H9 (cell line): ENCODE results near the gene MRPL34. TPM values are rescaled to one million over a fixed set of nuclear protein-coding genes. Genes with fewer than 3 reads are reported as not detected.

Experiments
- DNase-seq: peaks from one replicate; pipeline ENCODE4 v3.0.0-alpha.2; 2017
- H2AFZ ChIP-seq: one replicate; pipeline ENCODE4 v1.6.1; 2013; ENCODE audit warnings: mild to moderate bottlenecking, low read length, control low read depth, moderate library complexity
- H2AK5ac ChIP-seq: 2 replicates; pipeline ENCODE4 v1.6.1; 2013; ENCODE audit warnings: low read length, control low read depth, mixed read lengths; ENCODE audit not compliant: insufficient read length
- H2BK120ac ChIP-seq: one replicate; pipeline ENCODE4 v1.6.1; 2013; ENCODE audit warnings: low read depth, mild to moderate bottlenecking, low read length, control low read depth, inconsistent platforms; ENCODE audit not compliant: poor library complexity, severe bottlenecking
- H2BK12ac ChIP-seq: 2 replicates; pipeline ENCODE4 v1.6.1; 2013; ENCODE audit warnings: low read length, control low read depth, mixed read lengths, low read depth; ENCODE audit not compliant: insufficient read length
- H2BK15ac ChIP-seq: 2 replicates; pipeline ENCODE4 v1.6.1; 2013; ENCODE audit warnings: low read depth, low read length, control low read depth
- H2BK20ac ChIP-seq: one replicate; pipeline ENCODE4 v1.6.1; 2013; ENCODE audit warnings: low read depth, mild to moderate bottlenecking, low read length, control low read depth, inconsistent platforms; ENCODE audit not compliant: poor library complexity, severe bottlenecking
- H2BK5ac ChIP-seq: 2 replicates; pipeline ENCODE4 v1.6.1; 2013; ENCODE audit warnings: low read length, control low read depth, mixed read lengths; ENCODE audit not compliant: insufficient read length
- H3K14ac ChIP-seq: 2 replicates; pipeline ENCODE4 v1.6.1; 2013; ENCODE audit warnings: low read length, control low read depth; ENCODE audit not compliant: insufficient read depth
- H3K18ac ChIP-seq: 2 replicates; pipeline ENCODE4 v1.6.1; 2013; ENCODE audit warnings: low read depth, mild to moderate bottlenecking, mixed read lengths, low read length, control low read depth; ENCODE audit not compliant: insufficient read length
- H3K23ac ChIP-seq: 2 replicates; pipeline ENCODE4 v1.6.1; 2013; ENCODE audit warnings: low read length, control low read depth, mixed read lengths, low read depth; ENCODE audit not compliant: insufficient read length
- H3K23me2 ChIP-seq: 2 replicates; pipeline ENCODE4 v1.6.1; 2013; ENCODE audit warnings: low read depth, mild to moderate bottlenecking, mixed read lengths, low read length, control low read depth; ENCODE audit not compliant: insufficient read length, poor library complexity, severe bottlenecking
- H3K27ac ChIP-seq: 2 replicates; pipeline ENCODE4 v1.5.1; 2013; ENCODE audit warnings: low read length, control low read depth, mixed read lengths, low read depth; ENCODE audit not compliant: insufficient read length
- H3K27me3 ChIP-seq: 2 replicates; pipeline ENCODE4 v1.6.1; 2013; ENCODE audit warnings: low read length, control low read depth, inconsistent platforms; ENCODE audit not compliant: insufficient read depth
- H3K4ac ChIP-seq: 2 replicates; pipeline ENCODE4 v1.6.1; 2013; ENCODE audit warnings: low read depth, mild to moderate bottlenecking, control low read depth, inconsistent platforms, low read length, moderate library complexity
- H3K4me1 ChIP-seq: 2 replicates; pipeline ENCODE4 v1.6.1; 2013; ENCODE audit warnings: low read length, control low read depth, inconsistent platforms; ENCODE audit not compliant: insufficient read depth
- H3K4me2 ChIP-seq: 2 replicates; pipeline ENCODE4 v1.6.1; 2013; ENCODE audit warnings: low read length, control low read depth, mixed read lengths; ENCODE audit not compliant: insufficient read length, insufficient read depth
- H3K56ac ChIP-seq: 2 replicates; pipeline ENCODE4 v1.6.1; 2013; ENCODE audit warnings: low read depth, mild to moderate bottlenecking, mixed read lengths, low read length, control low read depth; ENCODE audit not compliant: insufficient read length
- H3K79me1 ChIP-seq: 2 replicates; pipeline ENCODE4 v1.6.1; 2013; ENCODE audit warnings: low read depth, mild to moderate bottlenecking, moderate library complexity, low read length, control low read depth, inconsistent platforms; ENCODE audit not compliant: insufficient read depth, poor library complexity, severe bottlenecking
- H3K79me2 ChIP-seq: 2 replicates; pipeline ENCODE4 v1.6.1; 2013; ENCODE audit warnings: low read length, control low read depth, inconsistent platforms; ENCODE audit not compliant: insufficient read depth
- H3K9ac ChIP-seq: 2 replicates; pipeline ENCODE4 v1.6.1; 2013; ENCODE audit warnings: low read length, control low read depth, mixed read lengths; ENCODE audit not compliant: insufficient read length; ENCODE audit errors: extremely low read depth
- H3K9me3 ChIP-seq: one replicate; pipeline ENCODE4 v1.6.1; 2013; ENCODE audit warnings: low read depth, low read length, inconsistent platforms; ENCODE audit not compliant: control insufficient read depth
- H3T11ph ChIP-seq: one replicate; pipeline ENCODE4 v1.6.1; 2013; ENCODE audit warnings: mild to moderate bottlenecking, low read length, control low read depth, inconsistent platforms
- H4K20me1 ChIP-seq: one replicate; pipeline ENCODE4 v1.6.1; 2013; ENCODE audit not compliant: control insufficient read depth, insufficient read length, insufficient read depth
- H4K5ac ChIP-seq: 2 replicates; pipeline ENCODE4 v1.6.1; 2013; ENCODE audit warnings: low read depth, mild to moderate bottlenecking, mixed read lengths, low read length, control low read depth; ENCODE audit not compliant: insufficient read length
- H4K8ac ChIP-seq: replicated peaks from 2 replicates; pipeline ENCODE4 v1.6.1; 2013; ENCODE audit warnings: low read length, control low read depth, mixed read lengths, low read depth; ENCODE audit not compliant: insufficient read length
- H4K91ac ChIP-seq: 2 replicates; pipeline ENCODE4 v1.6.1; 2013; ENCODE audit warnings: low read depth, mild to moderate bottlenecking, moderate library complexity, mixed read lengths, low read length, control low read depth; ENCODE audit not compliant: insufficient read length
- H3K27ac Mint-ChIP-seq, 3 experiments: 2 replicates in 2 of 3; 3 replicates in 1 of 3; pipeline ENCODE4 v1.8.0; 2020 to 2021; ENCODE audit warnings: mixed read lengths in 3 of 3, mild to moderate bottlenecking in 1 of 3, moderate library complexity in 1 of 3
- H3K27me3 Mint-ChIP-seq: 2 replicates; pipeline ENCODE4 v1.8.0; 2021; ENCODE audit warnings: low read depth, mild to moderate bottlenecking, moderate library complexity, mixed read lengths
- H3K36me3 Mint-ChIP-seq, 3 experiments: 2 replicates in 2 of 3; 3 replicates in 1 of 3; pipeline ENCODE4 v1.8.0; 2020 to 2021; ENCODE audit warnings: low read depth in 3 of 3, mixed read lengths in 3 of 3; ENCODE audit not compliant: insufficient read depth in 1 of 3
- H3K4me1 Mint-ChIP-seq, 2 experiments: 2 replicates each; pipeline ENCODE4 v1.8.0; 2020; ENCODE audit warnings: mixed read lengths in 2 of 2
- H3K4me3 Mint-ChIP-seq, 2 experiments: 2 replicates in 1 of 2; 3 replicates in 1 of 2; pipeline ENCODE4 v1.8.0; 2020 to 2021; ENCODE audit warnings: mild to moderate bottlenecking in 2 of 2, mixed read lengths in 2 of 2, moderate library complexity in 1 of 2
- H3K9me3 Mint-ChIP-seq, 2 experiments: 2 replicates in 1 of 2; 3 replicates in 1 of 2; pipeline ENCODE4 v1.8.0; 2020; ENCODE audit warnings: mild to moderate bottlenecking in 2 of 2, mixed read lengths in 2 of 2, moderate library complexity in 1 of 2
- CTCF ChIP-seq: fragments of 200-600 bp; sonication (generic); conservative IDR thresholded peaks from 3 replicates; pipeline ENCODE4 v1.8.0; 2021; ENCODE audit warnings: antibody characterized with exemption, mild to moderate bottlenecking
- WGBS: extraction: QIAGEN DNeasy Blood & Tissue Kit; methylation state at CpG from one replicate; pipeline ENCODE4 v1.1.7; 2013; ENCODE audit warnings: missing lambda C conversion rate, low lambda C conversion rate, mixed read lengths; ENCODE audit not compliant: insufficient read length; ENCODE audit errors: extremely low coverage; 5-methylcytosine and 5-hydroxymethylcytosine counted together
- total RNA-seq: library from RNA; stranded (reverse); gene quantifications from 2 replicates; pipeline ENCODE4 v1.2.1, GENCODE V29; 2021

MRPL34 gene
- total RNA-seq, 1 experiment from 2014 or later, result 84.6 TPM

GRCh38 chr19:17305216-17305516, 506 bp upstream of the MRPL34 start:
- Histone ChIP-seq H2BK120ac (no peak overlapping the region), H4K5ac (no peak overlapping the region), H3K18ac (no peak overlapping the region), H3K27me3 (no peaks in the 10 kb centered on the region), H3K79me1 (no peaks in the 10 kb centered on the region), H2BK5ac (no peak overlapping the region), H3K56ac (no peak overlapping the region), H3K4ac (no peak overlapping the region), H3K23me2 (peaks cover 8% of the 10 kb centered on the region), H3T11ph (no peak overlapping the region), H3K14ac (no peak overlapping the region), H4K91ac (no peak overlapping the region), H2BK12ac (no peak overlapping the region), H2BK15ac (no peak overlapping the region), H2BK20ac (no peak overlapping the region), H3K9ac (no peak overlapping the region), H3K79me2 (no peaks in the 10 kb centered on the region), H3K4me2 (peak overlapping the region; percentile 27), H3K27ac (no peak overlapping the region), H2AK5ac (no peak overlapping the region), H3K9me3 (no peaks in the 10 kb centered on the region), H4K8ac (no peak overlapping the region), H3K4me1 (peaks cover 3% of the 10 kb centered on the region; the same call in 1 of the 2 replicates), H3K23ac (no peak overlapping the region), H4K20me1 (no peaks in the 10 kb centered on the region), H2AFZ (no peak overlapping the region)
- peaks cover 25 to 40% of the 10 kb centered on the region in 2 experiments for H3K4me1 Mint-ChIP-seq
- WGBS, result no CpG with 5 or more reads among the region's 7 CpGs
- DNase-seq, result no peak
- peak overlapping the region; percentile 1 to 97; a peak in 4 of 5 replicates for H3K4me3 Mint-ChIP-seq
- peak overlapping the region; percentile 7 to 41 (median 27); a peak in 3 of 7 replicates for H3K27ac Mint-ChIP-seq
- H3K27me3 Mint-ChIP-seq, result no peaks in the 10 kb centered on the region; the same call in 1 of the 2 replicates
- no peaks in the 10 kb centered on the region for H3K9me3 Mint-ChIP-seq
- H3K36me3 Mint-ChIP-seq, result peaks cover 3 to 11% (median 7%) of the 10 kb centered on the region in 3 experiments; a peak in 6 of 7 replicates
- no peak for TF ChIP-seq CTCF
